Stimulated activated CD8-positive, alpha-beta memory T cell treated with anti-CD3 and anti-CD28 coated beads, Interleukin-7, amount 100 ng/mL, for 4 hours (primary cell): ENCODE results near the gene USP34.

ENCODE experiments used
- DNase-seq, 2 donors: peaks; one replicate each; pipeline ENCODE4 v3.0.0-alpha.2; 2020; ENCODE audit warnings: low read depth in 2 of 2

The USP34 gene

GRCh38 chr2:61368687-61369665 lies 101.9 kb downstream of the USP34 start:
- DNase-seq = no peak

- no peak for DNase-seq
Observed at GRCh38 chr2:61367177-61367576, 103.7 kb downstream of the USP34 start.

DNA sequence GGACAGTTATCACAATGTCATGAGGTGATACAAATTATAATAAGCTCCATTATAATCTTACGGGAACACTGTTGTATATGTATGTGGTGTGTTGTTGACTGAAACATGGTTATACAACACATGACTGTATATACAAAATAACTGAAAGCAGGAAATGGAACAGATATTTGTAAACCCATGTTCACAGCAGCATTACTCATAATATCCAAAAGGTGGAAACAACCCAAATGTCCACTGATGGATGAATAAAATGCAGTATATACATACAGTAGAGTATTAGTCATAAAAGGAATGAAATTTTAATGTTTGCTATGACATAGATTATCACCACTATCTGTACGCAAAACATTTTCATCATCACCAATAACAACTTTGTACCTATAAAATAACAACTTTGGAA lies 107.3 kb downstream of the USP34 start:
- no peak for DNase-seq

- no peak for DNase-seq
Observed at GRCh38 chr2:61362873-61363272, 108.0 kb downstream of the USP34 start.

GRCh38 chr2:61361068-61361467 lies 109.8 kb downstream of the USP34 start:
- DNase-seq = no peak

- no peak for DNase-seq
Observed at GRCh38 chr2:61359058-61359457, 111.8 kb downstream of the USP34 start.

GRCh38 chr2:61357681-61358080 lies 113.2 kb downstream of the USP34 start:
- no peak for DNase-seq

DNA sequence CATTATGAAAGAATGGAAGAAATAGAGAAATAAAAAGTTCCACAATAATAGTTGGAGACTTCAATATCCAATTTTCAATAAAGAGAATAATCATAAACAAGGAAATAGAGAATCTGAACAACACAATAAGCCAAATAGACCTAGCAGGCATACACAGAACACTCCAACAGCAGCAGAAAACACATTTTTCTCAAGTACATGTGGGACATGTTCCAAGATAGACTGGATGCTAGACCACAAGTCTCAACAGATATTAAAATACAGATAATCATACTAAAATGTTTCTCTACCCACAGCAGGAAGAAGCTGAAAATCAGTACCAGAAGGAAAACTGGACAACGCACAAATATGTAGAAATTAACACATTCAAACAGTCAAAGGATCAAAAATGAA lies 113.9 kb downstream of the USP34 start:
- DNase-seq = no peak

GRCh38 chr2:61356261-61356957 lies 114.5 kb downstream of the USP34 start:
- DNase-seq = no peak

DNA sequence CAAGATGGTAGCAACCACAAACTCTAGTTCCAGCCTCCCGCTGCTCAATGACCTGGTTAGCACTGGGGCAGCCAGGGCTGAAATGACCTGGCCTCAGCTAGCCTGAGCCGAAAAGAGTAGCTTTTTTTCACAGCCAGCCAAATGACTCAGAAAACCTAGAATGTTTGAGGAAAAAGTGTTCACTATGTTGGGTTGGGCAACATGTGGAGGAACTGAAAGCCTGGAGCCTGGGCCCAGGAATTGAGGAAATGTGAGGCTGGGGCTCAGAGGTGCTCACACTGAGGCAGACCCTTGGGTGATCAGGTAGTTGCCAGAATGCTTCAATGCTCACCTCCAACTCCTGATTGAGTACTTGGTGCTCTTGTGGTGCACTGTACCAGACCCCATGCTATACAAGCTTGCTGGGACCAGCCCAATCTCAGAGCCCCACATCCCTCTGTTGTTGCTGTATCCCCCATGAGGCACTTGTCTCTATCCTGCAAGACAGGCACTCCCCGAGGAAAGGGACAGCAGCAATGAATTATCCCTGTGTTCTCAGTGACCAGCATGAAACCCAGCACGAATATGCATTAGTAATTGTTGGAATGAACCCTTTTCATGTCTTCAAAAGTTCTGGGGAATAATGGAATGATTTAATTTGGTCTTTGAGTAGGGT lies 116.2 kb downstream of the USP34 start:
- DNase-seq = no peak

GRCh38 chr2:61353909-61354308 lies 117.0 kb downstream of the USP34 start:
- DNase-seq = no peak

DNA sequence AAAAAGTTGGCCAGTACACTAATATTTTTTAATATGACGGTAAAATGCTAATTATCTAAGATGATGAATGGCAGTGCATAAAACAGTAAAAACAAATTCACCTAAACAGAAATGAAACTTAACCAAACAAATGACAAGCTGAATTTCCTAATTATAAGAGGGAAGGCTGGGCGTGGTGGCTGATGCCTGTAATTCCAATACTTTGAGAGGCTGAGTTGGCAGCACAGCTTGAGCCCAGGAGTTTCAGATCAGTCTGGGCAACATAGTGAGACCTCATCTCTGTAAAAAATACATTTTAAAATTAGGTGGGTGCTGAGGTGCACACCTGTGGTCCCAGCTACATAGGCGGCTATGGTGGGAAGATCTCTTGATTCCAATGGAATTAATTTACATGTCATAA lies 120.1 kb downstream of the USP34 start:
- no peak for DNase-seq

- DNase-seq = no peak
Observed at GRCh38 chr2:61343141-61343540, 127.7 kb downstream of the USP34 start.

- DNase-seq = no peak
Observed at GRCh38 chr2:61340242-61340641, 130.6 kb downstream of the USP34 start.

GRCh38 chr2:61338447-61338846 lies 132.4 kb downstream of the USP34 start:
- no peak for DNase-seq

GRCh38 chr2:61335187-61335586 lies 135.7 kb downstream of the USP34 start:
- DNase-seq = no peak

- DNase-seq = no peak
Observed at GRCh38 chr2:61334466-61334865, 136.4 kb downstream of the USP34 start.

DNA sequence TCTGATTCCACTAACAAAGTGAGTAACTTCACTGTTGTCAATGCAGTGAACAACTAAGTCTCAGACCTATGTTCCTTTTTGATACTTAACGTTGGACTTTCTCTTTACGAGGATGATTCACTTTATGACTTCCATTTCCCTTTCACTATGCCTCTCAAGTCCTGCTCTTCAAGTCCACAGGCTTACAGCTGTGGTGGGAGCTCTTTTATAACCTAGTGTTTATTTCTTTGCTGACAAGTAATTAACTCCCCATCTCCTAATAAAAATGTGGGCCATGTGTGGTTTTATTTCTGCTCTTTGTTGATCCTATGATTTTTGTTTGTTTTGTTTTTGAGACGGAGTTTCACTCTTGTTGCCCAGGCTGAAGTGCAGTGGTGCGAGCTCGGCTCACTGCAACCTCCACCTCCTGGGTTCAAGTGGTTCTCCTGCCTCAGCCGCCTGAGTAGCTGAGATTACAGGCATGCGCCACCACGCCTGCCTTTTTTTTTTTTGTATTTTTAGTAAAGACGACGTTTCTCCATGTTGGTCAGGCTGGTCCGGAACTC lies 142.1 kb downstream of the USP34 start:
- DNase-seq = no peak

DNA sequence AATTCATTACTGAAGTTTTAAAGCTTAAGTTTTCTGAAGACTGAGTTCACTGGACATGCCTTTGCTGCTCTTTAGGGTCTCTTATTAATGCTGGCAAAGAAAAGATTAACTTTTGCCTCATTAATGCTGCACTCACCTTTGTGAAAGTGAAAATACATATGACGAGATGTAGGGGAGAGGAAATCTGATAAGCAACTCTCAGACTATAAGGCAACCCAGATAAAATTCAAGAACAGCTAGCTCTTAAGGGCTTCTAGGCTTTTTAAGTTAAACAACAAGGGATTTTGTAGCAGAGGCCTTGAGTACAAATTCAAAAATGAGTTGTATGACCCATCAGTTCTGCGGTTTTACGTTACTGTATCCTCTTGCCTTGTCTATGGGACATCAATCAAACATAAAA lies 143.7 kb downstream of the USP34 start:
- no peak for DNase-seq

DNA sequence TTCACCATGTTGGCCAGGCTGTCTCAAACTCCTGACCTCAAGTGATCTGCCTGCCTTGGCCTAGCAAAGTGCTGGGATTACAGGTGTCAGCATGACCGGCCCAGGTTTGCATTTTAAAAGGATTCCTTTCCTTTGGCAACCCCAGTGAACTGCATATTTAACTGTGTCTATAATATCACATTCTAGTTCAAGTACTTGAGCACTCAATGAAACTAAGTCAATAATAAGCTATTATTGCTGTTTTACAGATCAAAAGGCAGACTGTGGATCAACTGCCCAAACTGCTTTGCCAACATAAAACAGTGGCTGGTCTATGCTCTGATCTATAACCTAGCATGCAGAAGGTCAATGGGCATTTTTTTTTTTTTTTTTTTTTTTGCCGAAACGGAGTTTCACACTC lies 144.5 kb downstream of the USP34 start:
- no peak for DNase-seq

DNA sequence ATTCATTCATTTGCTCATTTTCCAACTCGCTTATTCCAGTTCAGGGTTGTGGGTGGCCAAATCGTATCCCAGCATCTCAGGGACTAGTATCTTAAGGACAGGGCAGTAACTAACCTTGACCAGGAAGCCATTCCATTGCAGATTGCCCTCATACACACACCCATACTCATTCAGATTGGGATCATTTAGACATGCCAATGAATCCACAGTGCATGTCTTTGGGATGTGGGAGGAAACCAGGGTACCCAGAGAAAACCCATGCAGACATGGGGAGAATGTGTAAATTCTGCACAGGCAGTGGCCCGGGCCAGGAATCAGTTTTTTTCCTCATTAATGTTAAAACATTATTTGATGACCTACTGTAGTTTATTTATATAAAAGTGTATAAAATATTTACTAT lies 150.7 kb downstream of the USP34 start:
- no peak for DNase-seq

- no peak for DNase-seq
Observed at GRCh38 chr2:61318553-61318952, 152.3 kb downstream of the USP34 start.
